ENCODE data around the gene ATP6AP2.

The ATP6AP2 gene

GRCh38 chrX:40612511-40612910 is 31.7 kb downstream of the ATP6AP2 start:
- no peaks in the 10 kb centered on the region for H3K4me1 ChIP-seq (ENCODE audit: control insufficient read depth in 2 of 2, insufficient read depth in 1 of 2, low read depth in 1 of 2, low read length in 2 of 2)
- no peak overlapping the region for H3K9ac ChIP-seq (ENCODE audit: low read depth, low read length, poor library complexity)
- no peak overlapping the region for H2AK5ac ChIP-seq (ENCODE audit: low read depth, low read length)
- no peak overlapping the region for H2AFZ ChIP-seq (ENCODE audit: low read length)
- no peak overlapping the region for H2BK15ac ChIP-seq (ENCODE audit: low read length)
- H2BK12ac ChIP-seq (ENCODE audit: low read length), result no peak overlapping the region
- no peak overlapping the region for H3K4me3 ChIP-seq (ENCODE audit: low read length in 2 of 2)
- no peak overlapping the region for H3K27ac ChIP-seq (replicated peaks; ENCODE audit: low read length)
- no peak for DNase-seq (ENCODE audit: low spot score)
- H3K14ac ChIP-seq (ENCODE audit: low read length), result no peak overlapping the region
- no peak overlapping the region for H2BK120ac ChIP-seq (ENCODE audit: low read depth, low read length)
- no peak overlapping the region for H2BK5ac ChIP-seq (ENCODE audit: low read length)
- no CpG with 5 or more reads among the region's 4 CpGs for WGBS, 2 donors (ENCODE audit: extremely low coverage in 2 of 2, insufficient read length in 2 of 2, insufficient replicate concordance in 1 of 2)
- no peaks in the 10 kb centered on the region for H3K79me1 ChIP-seq (ENCODE audit: low read depth, low read length)
- H3K27me3 ChIP-seq (ENCODE audit: control insufficient read depth in 3 of 3, insufficient read depth in 3 of 3, low read depth in 1 of 3, low read length in 3 of 3), result no peaks in the 10 kb centered on the region
- no peaks in the 10 kb centered on the region for H3K36me3 ChIP-seq (replicated peaks in 1 of 2; ENCODE audit: control insufficient read depth in 2 of 2, insufficient read depth in 2 of 2, low read length in 2 of 2)
- no peaks in the 10 kb centered on the region for H3K9me3 ChIP-seq (replicated peaks in 1 of 2; ENCODE audit: control insufficient read depth in 2 of 2, insufficient read depth in 1 of 2, low read depth in 1 of 2, low read length in 2 of 2)
- no peak overlapping the region for H4K91ac ChIP-seq (ENCODE audit: low read depth, low read length, poor library complexity)
- H3K23ac ChIP-seq (ENCODE audit: low read depth, low read length, poor library complexity), result no peak overlapping the region
- no peak overlapping the region for H3K18ac ChIP-seq (ENCODE audit: low read length)
- no peak overlapping the region for H3K4me2 ChIP-seq (ENCODE audit: insufficient read depth, low read length, poor library complexity, severe bottlenecking)
- no peak overlapping the region for H4K8ac ChIP-seq (ENCODE audit: low read depth, low read length)
- H3K4ac ChIP-seq (ENCODE audit: low read length), result no peak overlapping the region

GRCh38 chrX:40615976-40616375 is 35.2 kb downstream of the ATP6AP2 start:
- Histone ChIP-seq H3K4me3 (ENCODE audit: low read length in 2 of 2) (no peak overlapping the region), H4K91ac (ENCODE audit: low read depth, low read length, poor library complexity) (no peak overlapping the region), H3K27me3 (ENCODE audit: control insufficient read depth in 3 of 3, insufficient read depth in 3 of 3, low read depth in 1 of 3, low read length in 3 of 3) (no peaks in the 10 kb centered on the region), H3K14ac (ENCODE audit: low read length) (no peak overlapping the region), H3K9me3 (replicated peaks in 1 of 2; ENCODE audit: control insufficient read depth in 2 of 2, insufficient read depth in 1 of 2, low read depth in 1 of 2, low read length in 2 of 2) (no peaks in the 10 kb centered on the region), H3K4ac (ENCODE audit: low read length) (no peak overlapping the region), H2AK5ac (ENCODE audit: low read depth, low read length) (no peak overlapping the region), H2BK5ac (ENCODE audit: low read length) (no peak overlapping the region), H4K8ac (ENCODE audit: low read depth, low read length) (no peak overlapping the region), H2AFZ (ENCODE audit: low read length) (no peak overlapping the region), H3K9ac (ENCODE audit: low read depth, low read length, poor library complexity) (no peak overlapping the region), H3K36me3 (replicated peaks in 1 of 2; ENCODE audit: control insufficient read depth in 2 of 2, insufficient read depth in 2 of 2, low read length in 2 of 2) (no peaks in the 10 kb centered on the region), H3K4me2 (ENCODE audit: insufficient read depth, low read length, poor library complexity, severe bottlenecking) (no peak overlapping the region), H3K27ac (replicated peaks; ENCODE audit: low read length) (no peak overlapping the region), H3K23ac (ENCODE audit: low read depth, low read length, poor library complexity) (no peak overlapping the region), H2BK120ac (ENCODE audit: low read depth, low read length) (no peak overlapping the region), H3K79me1 (ENCODE audit: low read depth, low read length) (no peaks in the 10 kb centered on the region), H2BK15ac (ENCODE audit: low read length) (no peak overlapping the region), H3K4me1 (ENCODE audit: control insufficient read depth in 2 of 2, insufficient read depth in 1 of 2, low read depth in 1 of 2, low read length in 2 of 2) (no peaks in the 10 kb centered on the region), H3K18ac (ENCODE audit: low read length) (no peak overlapping the region), H2BK12ac (ENCODE audit: low read length) (no peak overlapping the region)
- DNase-seq (ENCODE audit: low spot score), result no peak
- WGBS, 2 donors (ENCODE audit: extremely low coverage in 2 of 2, insufficient read length in 2 of 2, insufficient replicate concordance in 1 of 2), result no CpG with 5 or more reads among the region's 9 CpGs

- Histone ChIP-seq H4K8ac (ENCODE audit: low read depth, low read length) (no peak overlapping the region), H3K18ac (ENCODE audit: low read length) (no peak overlapping the region), H2AFZ (ENCODE audit: low read length) (no peak overlapping the region), H3K27me3 (ENCODE audit: control insufficient read depth in 3 of 3, insufficient read depth in 3 of 3, low read depth in 1 of 3, low read length in 3 of 3) (no peaks in the 10 kb centered on the region), H4K91ac (ENCODE audit: low read depth, low read length, poor library complexity) (no peak overlapping the region), H3K4me1 (ENCODE audit: control insufficient read depth in 2 of 2, insufficient read depth in 1 of 2, low read depth in 1 of 2, low read length in 2 of 2) (no peaks in the 10 kb centered on the region), H2BK120ac (ENCODE audit: low read depth, low read length) (no peak overlapping the region), H2AK5ac (ENCODE audit: low read depth, low read length) (no peak overlapping the region), H3K9me3 (replicated peaks in 1 of 2; ENCODE audit: control insufficient read depth in 2 of 2, insufficient read depth in 1 of 2, low read depth in 1 of 2, low read length in 2 of 2) (no peaks in the 10 kb centered on the region), H3K9ac (ENCODE audit: low read depth, low read length, poor library complexity) (no peak overlapping the region), H3K36me3 (replicated peaks in 1 of 2; ENCODE audit: control insufficient read depth in 2 of 2, insufficient read depth in 2 of 2, low read length in 2 of 2) (no peaks in the 10 kb centered on the region), H3K4me3 (ENCODE audit: low read length in 2 of 2) (no peak overlapping the region), H3K4me2 (ENCODE audit: insufficient read depth, low read length, poor library complexity, severe bottlenecking) (no peak overlapping the region), H3K4ac (ENCODE audit: low read length) (no peak overlapping the region), H3K14ac (ENCODE audit: low read length) (no peak overlapping the region), H2BK5ac (ENCODE audit: low read length) (no peak overlapping the region), H3K79me1 (ENCODE audit: low read depth, low read length) (no peaks in the 10 kb centered on the region), H3K23ac (ENCODE audit: low read depth, low read length, poor library complexity) (no peak overlapping the region), H2BK15ac (ENCODE audit: low read length) (no peak overlapping the region), H3K27ac (replicated peaks; ENCODE audit: low read length) (no peak overlapping the region), H2BK12ac (ENCODE audit: low read length) (no peak overlapping the region)
- WGBS, 2 donors (ENCODE audit: extremely low coverage in 2 of 2, insufficient read length in 2 of 2, insufficient replicate concordance in 1 of 2), result no CpG with 5 or more reads among the region's 7 CpGs
- DNase-seq (ENCODE audit: low spot score), result no peak
These were observed 36.8 kb downstream of the ATP6AP2 start for GRCh38 chrX:40617566-40617965.

GRCh38 chrX:40622479-40623138 is 41.8 kb downstream of the ATP6AP2 start:
- Histone ChIP-seq H3K4me1 (ENCODE audit: control insufficient read depth in 2 of 2, insufficient read depth in 1 of 2, low read depth in 1 of 2, low read length in 2 of 2) (no peaks in the 10 kb centered on the region), H3K9ac (ENCODE audit: low read depth, low read length, poor library complexity) (no peak overlapping the region), H3K27me3 (ENCODE audit: control insufficient read depth in 3 of 3, insufficient read depth in 3 of 3, low read depth in 1 of 3, low read length in 3 of 3) (no peaks in the 10 kb centered on the region), H3K27ac (replicated peaks; ENCODE audit: low read length) (no peak overlapping the region), H3K4ac (ENCODE audit: low read length) (no peak overlapping the region), H2BK120ac (ENCODE audit: low read depth, low read length) (no peak overlapping the region), H3K79me1 (ENCODE audit: low read depth, low read length) (no peaks in the 10 kb centered on the region), H2AK5ac (ENCODE audit: low read depth, low read length) (no peak overlapping the region), H4K8ac (ENCODE audit: low read depth, low read length) (peak overlapping the region; percentile 48), H2BK15ac (ENCODE audit: low read length) (no peak overlapping the region), H3K18ac (ENCODE audit: low read length) (no peak overlapping the region), H2BK5ac (ENCODE audit: low read length) (no peak overlapping the region), H3K4me2 (ENCODE audit: insufficient read depth, low read length, poor library complexity, severe bottlenecking) (no peak overlapping the region), H4K91ac (ENCODE audit: low read depth, low read length, poor library complexity) (no peak overlapping the region), H3K4me3 (ENCODE audit: low read length in 2 of 2) (no peak overlapping the region), H3K36me3 (replicated peaks in 1 of 2; ENCODE audit: control insufficient read depth in 2 of 2, insufficient read depth in 2 of 2, low read length in 2 of 2) (peaks cover 0 to 3% of the 10 kb centered on the region in 2 donors), H3K9me3 (replicated peaks in 1 of 2; ENCODE audit: control insufficient read depth in 2 of 2, insufficient read depth in 1 of 2, low read depth in 1 of 2, low read length in 2 of 2) (no peaks in the 10 kb centered on the region), H2BK12ac (ENCODE audit: low read length) (no peak overlapping the region), H3K14ac (ENCODE audit: low read length) (no peak overlapping the region), H3K23ac (ENCODE audit: low read depth, low read length, poor library complexity) (no peak overlapping the region), H2AFZ (ENCODE audit: low read length) (no peak overlapping the region)
- no CpG with 5 or more reads among the region's 18 CpGs for WGBS, 2 donors (ENCODE audit: extremely low coverage in 2 of 2, insufficient read length in 2 of 2, insufficient replicate concordance in 1 of 2)
- DNase-seq (ENCODE audit: low spot score), result no peak

Data from neuronal stem cell (in vitro differentiated cells).